Smooth muscle cell (in vitro differentiated cells): ENCODE measurements around the gene EYA2. TPM values are rescaled to one million over a fixed set of nuclear protein-coding genes. Genes with fewer than 3 reads are reported as not detected.

Source experiments
- DNase-seq: peaks from one replicate; lab custom pipeline; 2025; ENCODE audit not compliant: unreplicated experiment; lab: John Stamatoyannopoulos, UW
- H2AFZ ChIP-seq: fragments of 200-600 bp; sonication (generic); 2 replicates; pipeline ENCODE4 v1.6.0; 2016; ENCODE audit warnings: antibody characterized with exemption, low read depth, mild to moderate bottlenecking
- H3F3A ChIP-seq: fragments of 200-600 bp; sonication (generic); 2 replicates; pipeline ENCODE4 v1.6.0; 2017; ENCODE audit warnings: antibody characterized with exemption, low read depth
- H3K27ac ChIP-seq: fragments of 200-600 bp; sonication (generic); 2 replicates; pipeline ENCODE4 v1.5.1; 2016; ENCODE audit warnings: low read depth, mild to moderate bottlenecking
- H3K27me3 ChIP-seq: fragments of 200-600 bp; sonication (generic); 2 replicates; pipeline ENCODE4 v1.6.1; 2016; ENCODE audit warnings: low read depth, mild to moderate bottlenecking
- H3K36me3 ChIP-seq: fragments of 200-600 bp; sonication (generic); 2 replicates; pipeline ENCODE4 v1.5.1; 2016; ENCODE audit warnings: low read depth
- H3K4me1 ChIP-seq: fragments of 200-600 bp; sonication (generic); 2 replicates; pipeline ENCODE4 v1.5.1; 2016; ENCODE audit warnings: low read depth
- H3K4me2 ChIP-seq: fragments of 200-600 bp; sonication (generic); 2 replicates; pipeline ENCODE4 v1.6.0; 2016; ENCODE audit warnings: mild to moderate bottlenecking
- H3K4me3 ChIP-seq: fragments of 200-600 bp; sonication (generic); 2 replicates; pipeline ENCODE4 v1.5.1; 2016; ENCODE audit warnings: mild to moderate bottlenecking
- H3K79me2 ChIP-seq: fragments of 200-600 bp; sonication (generic); 2 replicates; pipeline ENCODE4 v1.6.0; 2016; ENCODE audit warnings: low read depth, mild to moderate bottlenecking
- H3K9ac ChIP-seq: fragments of 200-600 bp; sonication (generic); 2 replicates; pipeline ENCODE4 v1.6.0; 2016; ENCODE audit warnings: low read depth
- H3K9me3 ChIP-seq: fragments of 200-600 bp; sonication (generic); replicated peaks from 2 replicates; pipeline ENCODE4 v1.5.1; 2016; ENCODE audit warnings: low read depth
- H4K20me1 ChIP-seq: fragments of 200-600 bp; sonication (generic); 2 replicates; pipeline ENCODE4 v1.6.0; 2016; ENCODE audit warnings: low read depth
- WGBS: methylation state at CpG from one replicate; pipeline ENCODE4 v1.1.7; 2016; ENCODE audit warnings: low lambda C conversion rate; 5-methylcytosine and 5-hydroxymethylcytosine counted together
- polyA plus RNA-seq: library from polyadenylated mRNA; unstranded; fragments of >200 nt; fragmentation: Nextera tagmentation; extraction: Ambion mirVana; gene quantifications from 2 replicates; pipeline ENCODE4 v1.2.1, GENCODE V29; 2016
- total RNA-seq: library from RNA; depleted of rRNA; stranded (reverse); fragments of >200 nt; gene quantifications from 2 replicates; pipeline ENCODE4 v1.2.3, GENCODE V29; 2014
- TF ChIP-seq, protein P1 (sequence below): fragments of 200-600 bp; sonication (generic); IDR thresholded peaks from 2 replicates; pipeline ENCODE4 v1.5.1; 2017; ENCODE audit warnings: borderline replicate concordance, mild to moderate bottlenecking, antibody characterized with exemption; ENCODE audit not compliant: insufficient read depth, poor library complexity, severe bottlenecking

Gene EYA2
- total and polyA plus RNA-seq, 2 experiments from 2014 or later: 0.98 to 1.3 TPM

DNA sequence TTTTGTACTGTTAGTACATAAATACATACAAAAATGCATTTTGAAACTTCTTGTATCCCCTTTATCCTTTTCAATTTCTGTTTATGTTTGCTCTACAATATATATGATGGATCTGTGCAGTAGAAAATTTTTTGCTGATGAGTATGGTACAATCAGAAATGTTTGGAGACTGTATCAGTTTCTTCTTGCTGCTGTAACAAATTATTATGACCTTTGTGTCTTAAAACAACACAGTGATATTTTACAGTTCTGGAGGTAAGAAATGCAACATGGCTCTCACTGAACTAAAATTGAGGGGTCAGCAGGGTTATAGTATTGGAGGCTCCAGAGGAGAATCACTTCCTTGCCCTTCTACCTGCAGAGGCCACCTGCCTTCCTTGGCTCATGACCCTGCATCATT, 184.4 kb downstream of the EYA2 start:
- Histone ChIP-seq H3F3A (no peaks in the 10 kb centered on the region), H3K27me3 (no peaks in the 10 kb centered on the region), H3K4me3 (no peak overlapping the region), H4K20me1 (no peaks in the 10 kb centered on the region), H3K4me2 (no peak overlapping the region), H3K9me3 (no peaks in the 10 kb centered on the region), H2AFZ (no peak overlapping the region), H3K9ac (no peak overlapping the region), H3K36me3 (no peaks in the 10 kb centered on the region), H3K79me2 (no peaks in the 10 kb centered on the region), H3K27ac (no peak overlapping the region), H3K4me1 (no peaks in the 10 kb centered on the region)
- no peak for DNase-seq
- TF ChIP-seq, protein P1, sequence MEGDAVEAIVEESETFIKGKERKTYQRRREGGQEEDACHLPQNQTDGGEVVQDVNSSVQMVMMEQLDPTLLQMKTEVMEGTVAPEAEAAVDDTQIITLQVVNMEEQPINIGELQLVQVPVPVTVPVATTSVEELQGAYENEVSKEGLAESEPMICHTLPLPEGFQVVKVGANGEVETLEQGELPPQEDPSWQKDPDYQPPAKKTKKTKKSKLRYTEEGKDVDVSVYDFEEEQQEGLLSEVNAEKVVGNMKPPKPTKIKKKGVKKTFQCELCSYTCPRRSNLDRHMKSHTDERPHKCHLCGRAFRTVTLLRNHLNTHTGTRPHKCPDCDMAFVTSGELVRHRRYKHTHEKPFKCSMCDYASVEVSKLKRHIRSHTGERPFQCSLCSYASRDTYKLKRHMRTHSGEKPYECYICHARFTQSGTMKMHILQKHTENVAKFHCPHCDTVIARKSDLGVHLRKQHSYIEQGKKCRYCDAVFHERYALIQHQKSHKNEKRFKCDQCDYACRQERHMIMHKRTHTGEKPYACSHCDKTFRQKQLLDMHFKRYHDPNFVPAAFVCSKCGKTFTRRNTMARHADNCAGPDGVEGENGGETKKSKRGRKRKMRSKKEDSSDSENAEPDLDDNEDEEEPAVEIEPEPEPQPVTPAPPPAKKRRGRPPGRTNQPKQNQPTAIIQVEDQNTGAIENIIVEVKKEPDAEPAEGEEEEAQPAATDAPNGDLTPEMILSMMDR: no peak

DNA sequence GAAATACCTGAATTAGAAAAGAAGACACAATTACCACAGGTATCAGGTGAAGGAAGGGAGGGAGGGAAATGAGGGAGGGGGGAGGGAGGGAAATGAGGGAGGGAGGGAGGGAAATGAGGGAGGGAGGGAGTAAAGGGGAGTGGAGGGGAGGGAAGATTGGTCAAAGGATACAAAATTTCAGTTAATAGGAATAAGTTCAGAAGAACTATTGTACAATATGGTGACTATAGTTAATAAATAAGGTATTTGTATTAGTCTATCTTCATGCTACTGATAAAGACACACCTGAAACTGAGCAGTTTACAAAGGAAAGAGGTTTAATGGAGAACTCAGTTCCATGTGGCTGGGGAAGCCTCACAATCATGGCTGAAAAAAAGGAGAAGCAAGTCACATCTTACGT, 185.7 kb downstream of the EYA2 start:
- 88% methylated on average over 1 of the region's 1 CpG for WGBS
- no peaks in the 10 kb centered on the region for H3K79me2 ChIP-seq
- no peaks in the 10 kb centered on the region for H3F3A ChIP-seq
- H3K9me3 ChIP-seq: no peaks in the 10 kb centered on the region
- no peak for DNase-seq
- H3K4me1 ChIP-seq: no peaks in the 10 kb centered on the region
- H2AFZ ChIP-seq: no peak overlapping the region
- H3K9ac ChIP-seq: no peak overlapping the region
- no peak overlapping the region for H3K4me3 ChIP-seq
- no peaks in the 10 kb centered on the region for H3K27me3 ChIP-seq
- TF ChIP-seq, protein P1: no peak
- H4K20me1 ChIP-seq: no peaks in the 10 kb centered on the region
- H3K36me3 ChIP-seq: no peaks in the 10 kb centered on the region
- no peak overlapping the region for H3K27ac ChIP-seq
- no peak overlapping the region for H3K4me2 ChIP-seq

DNA sequence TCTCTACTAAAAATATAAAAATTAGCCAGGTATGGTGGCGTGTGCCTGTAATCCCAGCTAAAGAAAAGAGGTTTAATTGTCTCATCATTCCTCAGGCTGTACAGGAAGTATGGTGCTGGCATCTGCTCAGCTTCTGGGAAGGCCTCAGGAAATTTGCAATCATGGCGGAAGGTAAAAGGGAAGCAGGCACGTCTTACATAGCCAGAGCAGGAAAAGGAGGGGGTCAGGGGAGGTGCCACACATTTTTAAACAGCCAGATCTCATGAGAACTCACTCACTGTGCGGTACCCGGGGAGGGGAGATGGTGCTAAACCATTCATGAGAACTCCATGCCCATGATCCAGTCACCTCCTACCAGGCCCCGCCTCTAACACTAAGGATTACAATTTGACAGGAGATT, 191.7 kb downstream of the EYA2 start:
- 77% methylated on average over 6 of the region's 6 CpGs for WGBS

DNA sequence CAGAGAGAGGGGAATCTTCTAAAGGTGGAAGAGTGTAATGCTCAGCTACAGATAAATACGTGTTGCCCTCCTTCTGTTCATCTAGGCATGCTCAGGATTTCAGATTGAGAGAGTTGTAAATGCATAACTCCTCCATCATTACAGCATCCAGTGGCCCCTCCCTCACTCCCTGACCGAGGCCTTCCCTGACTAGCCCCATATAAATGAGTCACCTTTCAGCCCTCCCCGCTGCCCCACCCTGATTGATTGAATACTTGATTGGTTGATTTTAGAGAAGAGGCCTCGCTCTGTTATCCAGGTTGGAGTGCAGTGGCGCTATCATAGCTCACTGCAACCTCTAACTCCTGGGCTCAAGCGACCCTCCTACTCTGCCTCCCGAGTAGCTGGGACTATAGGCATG, 193.7 kb downstream of the EYA2 start:
- Histone ChIP-seq H3K4me3 (no peak overlapping the region), H3K9ac (no peak overlapping the region), H3F3A (no peaks in the 10 kb centered on the region), H3K4me2 (no peak overlapping the region), H3K27me3 (no peaks in the 10 kb centered on the region), H3K4me1 (peaks cover 3% of the 10 kb centered on the region), H3K27ac (no peak overlapping the region), H3K79me2 (no peaks in the 10 kb centered on the region), H2AFZ (no peak overlapping the region), H3K9me3 (no peaks in the 10 kb centered on the region), H4K20me1 (no peaks in the 10 kb centered on the region), H3K36me3 (no peaks in the 10 kb centered on the region)
- TF ChIP-seq, protein P1: no peak
- no peak for DNase-seq
- 91% methylated on average over 7 of the region's 7 CpGs for WGBS

More for the DNA sequence above, 191.7 kb downstream of the EYA2 start:
- TF ChIP-seq, protein P1: no peak
- H3K9ac ChIP-seq: no peak overlapping the region
- no peak overlapping the region for H3K27ac ChIP-seq
- no peaks in the 10 kb centered on the region for H3K79me2 ChIP-seq
- no peak overlapping the region for H3K4me3 ChIP-seq
- H3K4me2 ChIP-seq: no peak overlapping the region
- peaks cover 3% of the 10 kb centered on the region for H3K4me1 ChIP-seq
- H4K20me1 ChIP-seq: no peaks in the 10 kb centered on the region
- DNase-seq: no peak
- H3K27me3 ChIP-seq: no peaks in the 10 kb centered on the region
- no peak overlapping the region for H2AFZ ChIP-seq
- no peaks in the 10 kb centered on the region for H3K36me3 ChIP-seq
- H3F3A ChIP-seq: no peaks in the 10 kb centered on the region
- no peaks in the 10 kb centered on the region for H3K9me3 ChIP-seq
